ENCODE results near the gene C10orf90. TPM values are rescaled to one million over a fixed set of nuclear protein-coding genes. Genes with fewer than 3 reads are reported as not detected.

Gene C10orf90
- total and polyA plus RNA-seq, 2 donors (not counting 3 experiments of a cell fraction or from before 2014, with no cell fraction given) = not detected

DNA sequence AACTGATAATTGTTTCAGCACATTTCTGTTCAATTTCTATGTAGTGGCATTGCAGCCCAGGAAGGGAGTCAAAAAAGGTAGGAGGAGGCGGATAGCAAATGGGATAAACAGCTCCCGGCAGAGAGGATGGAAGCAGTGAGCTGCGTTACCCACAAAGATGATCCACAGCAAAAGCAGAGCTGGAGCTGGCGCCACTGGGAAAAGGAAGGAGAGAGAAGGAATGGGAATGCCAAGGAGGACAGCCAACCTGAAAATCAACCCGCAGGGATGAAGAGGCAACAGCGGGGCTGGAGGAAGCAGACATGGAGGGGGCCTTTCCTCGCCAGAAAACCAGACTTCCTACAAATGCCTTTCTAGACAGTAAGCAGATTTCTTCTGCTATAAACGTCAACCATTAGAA, 199.5 kb downstream of the C10orf90 start:
- H3K9me1 ChIP-seq (replicated peaks; ENCODE audit: control insufficient read depth, extremely low read depth, insufficient read depth, low read length) = no peaks in the 10 kb centered on the region
- no peaks in the 10 kb centered on the region for H3K9me3 ChIP-seq (replicated peaks; ENCODE audit: control insufficient read depth, insufficient read depth, low read length)
- dilution Hi-C loops (cut with MboI; ENCODE audit: extremely low pct_ligation_motif_present, low sequenced_read_pairs) = no loop called here
- H3K79me2 ChIP-seq (ENCODE audit: control insufficient read depth, insufficient read depth, low read length) = no peaks in the 10 kb centered on the region
- no peak overlapping the region for H3K4me2 ChIP-seq (ENCODE audit: insufficient read depth, low read length)
- FAIRE-seq (no peak), DNase-seq (ENCODE audit: low read depth, low spot score) (no peak)
- H3K27ac ChIP-seq (ENCODE audit: insufficient read depth, low read depth, low read length) = no peak overlapping the region
- H3K9ac ChIP-seq (replicated peaks; ENCODE audit: extremely low read depth, insufficient read depth, low read length) = no peak overlapping the region
- H3K4me1 ChIP-seq (ENCODE audit: control insufficient read depth, extremely low read depth, insufficient read depth, low read length) = no peaks in the 10 kb centered on the region
- BruUV-seq (replicated peaks) = no TSS peak
- no peaks in the 10 kb centered on the region for H4K20me1 ChIP-seq (replicated peaks; ENCODE audit: control insufficient read depth, extremely low read depth, insufficient read depth, low read length)
- no peaks in the 10 kb centered on the region for H3K36me3 ChIP-seq (ENCODE audit: control insufficient read depth in 2 of 2, extremely low read depth in 1 of 2, insufficient read depth in 2 of 2, low read length in 2 of 2)
- H2AFZ ChIP-seq (ENCODE audit: low read depth, low read length) = no peak overlapping the region
- ChIA-PET POLR2A (no interaction called here), CTCF (no interaction called here)
- H3K27me3 ChIP-seq (ENCODE audit: control insufficient read depth in 2 of 2, insufficient read depth in 2 of 2, low read length in 2 of 2) = no peaks in the 10 kb centered on the region
- intact Hi-C loops (cut with micrococcal nuclease) = no loop called here
- TF ChIP-seq POLR2A (IDR thresholded peaks at IDR 0.05; ENCODE audit: low read depth, low read length) (no peak), POLR2AphosphoS5 (IDR thresholded peaks at IDR 0.05; ENCODE audit: insufficient read depth, low read depth, low read length) (no peak), MYC (IDR thresholded peaks at IDR 0.05; ENCODE audit: low read depth, low read length) (no peak), GATA2 (IDR thresholded peaks at IDR 0.05; ENCODE audit: insufficient read depth, insufficient read length, low read depth, low read length) (no peak)
- H3K4me3 ChIP-seq (replicated peaks in 1 of 3; ENCODE audit: insufficient read depth in 1 of 3, low read depth in 1 of 3, low read length in 3 of 3) = no peak overlapping the region

DNA sequence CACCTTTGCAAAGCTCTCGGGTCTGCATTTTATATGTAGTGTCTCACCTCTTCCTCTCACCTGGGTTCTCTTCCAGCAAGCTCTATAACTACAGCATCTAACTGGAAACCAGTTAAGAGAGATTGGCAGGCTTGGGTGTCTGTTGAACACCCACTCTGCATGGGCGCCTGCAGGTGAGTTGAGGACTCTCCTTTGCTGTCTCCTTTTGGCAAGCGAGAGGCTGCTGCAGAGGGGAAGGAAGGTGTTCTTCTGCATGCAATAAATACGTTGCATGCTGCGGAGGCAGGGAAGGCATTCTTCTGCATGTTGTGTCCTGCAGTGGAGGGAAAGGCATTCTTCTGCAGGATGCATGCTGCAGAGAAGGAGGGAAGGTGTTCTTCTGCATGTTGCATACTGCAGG, 200.8 kb downstream of the C10orf90 start:
- CTCF ChIA-PET = no interaction called here
- Histone ChIP-seq H3K27ac (ENCODE audit: insufficient read depth, low read depth, low read length) (no peak overlapping the region), H2AFZ (ENCODE audit: low read depth, low read length) (no peak overlapping the region), H3K4me1 (ENCODE audit: control insufficient read depth, extremely low read depth, insufficient read depth, low read length) (no peaks in the 10 kb centered on the region), H3K4me3 (replicated peaks in 1 of 3; ENCODE audit: insufficient read depth in 1 of 3, low read depth in 1 of 3, low read length in 3 of 3) (no peak overlapping the region), H3K9ac (replicated peaks; ENCODE audit: extremely low read depth, insufficient read depth, low read length) (no peak overlapping the region), H3K4me2 (ENCODE audit: insufficient read depth, low read length) (no peak overlapping the region), H3K27me3 (ENCODE audit: control insufficient read depth in 2 of 2, insufficient read depth in 2 of 2, low read length in 2 of 2) (no peaks in the 10 kb centered on the region), H3K9me1 (replicated peaks; ENCODE audit: control insufficient read depth, extremely low read depth, insufficient read depth, low read length) (no peaks in the 10 kb centered on the region), H3K9me3 (replicated peaks; ENCODE audit: control insufficient read depth, insufficient read depth, low read length) (no peaks in the 10 kb centered on the region), H3K79me2 (ENCODE audit: control insufficient read depth, insufficient read depth, low read length) (no peaks in the 10 kb centered on the region), H4K20me1 (replicated peaks; ENCODE audit: control insufficient read depth, extremely low read depth, insufficient read depth, low read length) (no peaks in the 10 kb centered on the region), H3K36me3 (ENCODE audit: control insufficient read depth in 2 of 2, extremely low read depth in 1 of 2, insufficient read depth in 2 of 2, low read length in 2 of 2) (no peaks in the 10 kb centered on the region)
- FAIRE-seq (no peak), DNase-seq (ENCODE audit: low read depth, low spot score) (no peak)
- POLR2A ChIA-PET = no interaction called here
- BruUV-seq (replicated peaks) = no TSS peak
- TF ChIP-seq GATA2 (IDR thresholded peaks at IDR 0.05; ENCODE audit: insufficient read depth, insufficient read length, low read depth, low read length) (no peak), POLR2AphosphoS5 (IDR thresholded peaks at IDR 0.05; ENCODE audit: insufficient read depth, low read depth, low read length) (no peak), MYC (IDR thresholded peaks at IDR 0.05; ENCODE audit: low read depth, low read length) (no peak), EZH2 (IDR thresholded peaks at IDR 0.05; ENCODE audit: borderline replicate concordance, low read depth, low read length, severe bottlenecking) (no peak), FOS (IDR thresholded peaks at IDR 0.05; ENCODE audit: borderline replicate concordance, insufficient read depth, low read length) (no peak)
- TF ChIP-seq, protein P1, sequence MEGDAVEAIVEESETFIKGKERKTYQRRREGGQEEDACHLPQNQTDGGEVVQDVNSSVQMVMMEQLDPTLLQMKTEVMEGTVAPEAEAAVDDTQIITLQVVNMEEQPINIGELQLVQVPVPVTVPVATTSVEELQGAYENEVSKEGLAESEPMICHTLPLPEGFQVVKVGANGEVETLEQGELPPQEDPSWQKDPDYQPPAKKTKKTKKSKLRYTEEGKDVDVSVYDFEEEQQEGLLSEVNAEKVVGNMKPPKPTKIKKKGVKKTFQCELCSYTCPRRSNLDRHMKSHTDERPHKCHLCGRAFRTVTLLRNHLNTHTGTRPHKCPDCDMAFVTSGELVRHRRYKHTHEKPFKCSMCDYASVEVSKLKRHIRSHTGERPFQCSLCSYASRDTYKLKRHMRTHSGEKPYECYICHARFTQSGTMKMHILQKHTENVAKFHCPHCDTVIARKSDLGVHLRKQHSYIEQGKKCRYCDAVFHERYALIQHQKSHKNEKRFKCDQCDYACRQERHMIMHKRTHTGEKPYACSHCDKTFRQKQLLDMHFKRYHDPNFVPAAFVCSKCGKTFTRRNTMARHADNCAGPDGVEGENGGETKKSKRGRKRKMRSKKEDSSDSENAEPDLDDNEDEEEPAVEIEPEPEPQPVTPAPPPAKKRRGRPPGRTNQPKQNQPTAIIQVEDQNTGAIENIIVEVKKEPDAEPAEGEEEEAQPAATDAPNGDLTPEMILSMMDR (IDR thresholded peaks at IDR 0.05; ENCODE audit: extremely low read depth in 1 of 2, insufficient read depth in 1 of 2, low read depth in 1 of 2, low read length in 2 of 2) = no peak
- dilution Hi-C loops (cut with MboI; ENCODE audit: extremely low pct_ligation_motif_present, low sequenced_read_pairs) = no loop called here
- intact Hi-C loops (cut with micrococcal nuclease) = no loop called here
